ENCODE data around the gene NDUFAF2.
"Not testable (repeated sequence)": the region's sequence is repeated elsewhere in the genome, so short reads cannot be mapped to it uniquely, and the experiment has no call there.

NDUFAF2 gene

DNA sequence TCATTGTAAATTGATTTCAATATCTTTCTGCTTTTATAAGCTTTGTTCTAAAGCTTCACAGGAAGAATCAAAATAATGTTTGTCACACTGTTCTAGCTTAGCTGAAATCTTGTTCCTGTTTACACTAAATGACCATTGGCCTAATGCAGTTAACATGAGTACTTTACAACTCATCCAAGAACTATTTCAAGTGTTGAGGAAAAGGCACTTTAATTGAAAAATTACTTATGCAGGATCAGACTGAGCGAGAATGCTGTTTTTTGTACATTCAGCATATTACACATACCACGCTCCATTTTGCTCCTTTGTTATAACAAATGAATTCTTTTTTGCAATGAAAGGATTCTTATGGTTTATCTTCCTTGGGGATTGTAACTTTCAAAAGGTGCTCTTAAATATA, 239.7 kb downstream of the NDUFAF2 start:
- no peak for DNase-seq

DNA sequence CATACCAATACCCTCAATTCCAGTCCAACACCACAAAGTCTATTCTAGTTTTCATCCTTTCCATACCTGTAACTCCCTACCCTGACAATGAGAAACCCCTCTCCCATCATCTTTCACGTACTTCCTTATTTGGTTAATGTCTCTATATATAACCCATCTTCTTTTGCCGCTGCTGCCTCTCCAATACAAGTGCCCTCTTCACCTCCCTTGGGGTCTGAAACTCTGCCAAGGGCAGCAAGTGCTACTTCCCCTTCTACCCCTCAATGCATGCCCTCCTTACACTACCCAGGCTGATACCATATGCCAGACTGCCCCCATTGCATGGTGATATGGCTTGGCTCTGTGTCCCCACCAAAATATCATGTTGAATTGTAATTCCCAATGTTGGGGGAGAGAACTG, 241.6 kb downstream of the NDUFAF2 start:
- DNase-seq = no peak

DNA sequence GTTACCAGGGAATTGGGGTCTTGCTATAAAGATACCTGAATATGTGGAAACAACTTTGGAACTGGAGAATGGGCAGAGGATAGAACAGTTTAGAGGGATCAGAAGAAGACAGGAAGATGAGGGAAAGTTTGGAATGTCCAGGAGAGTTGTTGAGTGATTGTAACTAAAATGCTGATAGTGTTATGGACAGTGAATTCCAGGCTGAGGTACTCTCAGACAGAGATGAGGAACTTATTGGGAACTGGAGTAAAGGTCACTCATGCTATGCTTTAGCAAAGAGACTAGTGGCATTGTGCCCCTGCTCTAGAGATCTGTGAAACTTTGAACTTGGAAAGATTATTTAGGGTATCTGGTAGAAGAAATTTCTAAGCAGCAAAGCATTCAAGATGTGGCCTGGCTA, 242.3 kb downstream of the NDUFAF2 start:
- not testable (repeated sequence) for DNase-seq

DNA sequence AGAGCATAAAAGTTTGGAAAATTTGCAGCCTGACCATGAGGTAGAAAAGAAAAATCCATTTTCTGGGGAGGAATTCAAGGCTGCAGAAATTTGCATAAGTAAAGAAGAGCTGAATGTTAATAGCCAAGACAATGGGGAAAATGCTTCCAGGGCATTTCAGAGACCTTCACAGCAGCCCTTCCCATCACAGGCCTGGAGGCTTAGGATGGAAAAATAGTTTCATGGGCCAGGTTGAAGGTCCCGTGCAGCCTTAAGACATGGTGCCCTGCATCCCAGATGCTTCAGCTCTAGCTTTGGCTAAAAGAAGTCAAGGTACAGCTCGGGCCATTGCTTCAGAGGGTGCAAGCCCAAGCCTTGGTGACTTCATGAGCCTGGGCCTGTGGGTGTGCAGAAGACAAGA, 242.8 kb downstream of the NDUFAF2 start:
- DNase-seq = not testable (repeated sequence)

DNA sequence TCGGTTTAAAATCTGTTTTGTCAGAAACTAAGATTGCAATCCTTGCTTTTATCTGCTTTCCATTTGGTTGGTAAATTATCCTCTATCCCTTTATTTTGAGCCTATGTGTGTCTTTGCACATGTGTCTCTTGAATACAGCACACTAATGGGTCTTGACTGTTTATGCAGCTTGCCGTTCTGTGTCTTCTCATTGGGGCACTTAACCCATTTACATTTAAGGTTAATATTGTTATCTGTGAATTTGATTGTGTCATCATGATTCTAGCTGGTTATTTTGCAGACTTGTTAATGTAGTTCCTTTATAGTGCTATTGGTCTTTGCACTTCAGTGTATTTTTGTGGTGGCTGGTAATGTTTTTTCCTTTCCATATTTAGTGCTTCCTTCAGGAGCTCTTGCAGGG, 253.6 kb downstream of the NDUFAF2 start:
- no peak for DNase-seq

DNA sequence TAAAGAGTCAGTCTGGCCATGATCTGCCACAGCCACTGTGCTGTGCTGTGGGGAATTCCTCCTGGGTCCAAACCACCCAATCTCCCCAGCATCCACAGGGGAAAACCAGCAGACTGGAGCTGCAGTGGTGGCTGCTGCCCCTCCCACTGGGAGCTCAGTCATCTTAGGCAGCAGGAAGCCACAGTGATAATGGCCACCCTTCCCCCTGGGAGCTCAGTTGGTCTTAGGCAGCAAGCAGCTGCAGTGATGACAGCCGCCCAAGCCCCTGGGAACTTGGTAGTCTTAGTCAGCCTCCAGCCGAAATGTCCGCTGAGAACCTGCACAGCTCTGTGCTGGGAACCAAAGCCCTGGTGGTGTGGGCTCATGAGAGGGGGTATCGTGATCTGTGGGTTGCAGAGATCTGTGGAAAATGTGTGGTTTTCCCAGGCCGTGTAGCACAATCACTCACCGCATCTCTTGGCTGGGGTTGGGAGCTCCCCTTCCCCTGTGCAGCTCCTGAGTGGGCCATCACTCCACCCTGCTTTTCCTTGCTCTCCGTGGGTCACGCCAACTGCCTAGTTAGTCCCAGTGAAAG, 255.7 kb downstream of the NDUFAF2 start:
- DNase-seq = no peak

DNA sequence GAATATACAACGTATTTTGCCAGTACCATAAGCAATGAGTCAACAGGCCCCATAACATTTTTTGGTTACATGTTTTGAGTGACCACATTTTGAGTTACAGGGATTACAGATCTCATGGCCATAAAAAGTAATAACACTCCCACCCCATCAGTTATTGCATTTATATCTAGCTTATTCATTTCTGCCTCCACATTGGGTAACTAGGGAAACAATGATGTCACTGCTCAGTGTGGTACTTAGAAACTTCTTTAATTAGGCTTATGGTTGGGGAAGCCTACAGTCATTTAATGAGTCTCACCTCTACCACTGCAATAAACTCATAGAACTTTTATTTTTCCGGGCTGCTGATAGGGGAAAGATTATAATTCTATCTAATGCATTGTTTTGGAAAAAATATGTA, 257.2 kb downstream of the NDUFAF2 start:
- DNase-seq = no peak

All from stimulated activated CD4-positive, alpha-beta T cell treated with anti-CD3 and anti-CD28 coated beads, Interleukin-4, amount 100 ng/mL, for 4 hours (primary cell).